ENCODE data around the gene LRMDA. TPM values are rescaled to one million over a fixed set of nuclear protein-coding genes. Genes with fewer than 3 reads are reported as not detected.

The LRMDA gene
- total RNA-seq, 4 donors from 2014 or later = 9.8 to 18.6 (median 15.8) TPM

DNA sequence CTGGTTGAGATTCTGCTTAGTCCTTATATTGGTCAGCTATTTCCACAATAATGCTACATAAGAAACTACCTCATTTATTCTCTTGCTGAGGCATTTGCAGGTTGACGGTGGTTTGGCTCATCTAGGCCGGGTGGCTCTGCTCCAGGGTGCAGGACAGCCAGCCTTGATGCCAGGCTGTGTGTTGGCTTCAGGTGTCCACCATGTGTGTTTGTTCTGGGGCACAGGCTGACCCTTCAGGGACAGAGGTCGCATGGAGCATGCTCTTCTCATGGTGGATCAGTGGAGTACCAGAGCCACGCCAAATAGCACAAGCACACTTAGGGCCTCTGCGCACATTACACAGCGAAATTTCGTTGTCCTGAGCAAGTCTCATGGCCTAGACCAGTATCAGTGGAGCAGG is 249.9 kb downstream of the LRMDA start:
- no peak for DNase-seq (ENCODE audit: low spot score in 2 of 2)
- WGBS, 2 donors = 91 to 97% methylated on average over 6 to 7 of the region's 7 CpGs
- H3K4me1 ChIP-seq = peaks cover 0 to 23% (median 4%) of the 10 kb centered on the region in 4 donors

DNA sequence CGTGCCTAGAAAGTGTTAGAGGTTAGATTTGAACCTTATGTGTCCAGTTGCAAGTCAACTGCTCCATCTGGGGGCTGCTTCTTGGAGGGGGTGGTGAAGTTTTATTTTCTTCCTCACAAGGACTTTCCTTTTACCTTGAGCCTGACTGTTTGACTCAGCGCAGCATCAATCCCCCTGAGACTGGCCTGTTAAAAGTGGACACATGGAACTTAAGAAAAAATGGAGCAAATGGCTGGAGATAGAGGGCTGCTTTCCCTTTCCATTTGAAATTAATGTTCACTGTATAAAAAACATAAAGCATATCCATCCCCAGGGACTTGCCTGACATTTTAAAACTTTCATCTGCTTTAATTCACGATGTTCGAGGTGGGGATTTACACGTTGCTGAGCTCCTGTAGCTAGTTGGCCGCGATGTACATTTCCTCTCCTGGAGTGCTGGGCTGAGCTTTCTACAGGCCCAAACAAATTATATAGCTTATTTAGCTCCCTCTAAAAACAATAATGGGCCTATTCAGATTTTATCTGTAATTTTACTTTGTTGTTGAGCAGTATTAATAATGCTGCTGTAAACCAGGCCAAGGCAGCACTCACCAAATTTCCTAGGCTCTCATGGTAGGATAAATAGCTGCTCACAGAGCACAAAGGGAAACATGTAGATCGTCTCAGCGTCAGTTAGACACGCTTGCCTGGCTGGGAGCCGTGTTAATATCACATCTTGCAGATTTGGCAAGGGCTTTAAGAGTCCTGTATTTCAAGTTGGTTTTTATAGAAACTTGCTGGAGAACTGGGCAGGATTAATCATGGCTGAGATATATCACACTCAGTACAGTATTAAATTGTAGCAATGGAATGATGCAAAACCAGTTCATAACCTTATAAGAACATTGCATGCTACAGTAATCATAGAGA is 251.5 kb downstream of the LRMDA start:
- Histone ChIP-seq H3K9me3 (peaks cover 0 to 8% (median 0%) of the 10 kb centered on the region in 4 donors), H3K36me3 (peaks cover 0 to 3% (median 0%) of the 10 kb centered on the region in 3 donors), H3K4me3 (no peak overlapping the region), H3K4me1 (peaks cover 0 to 10% (median 0%) of the 10 kb centered on the region in 4 donors), H3K27me3 (no peaks in the 10 kb centered on the region), H3K27ac (no peak overlapping the region)
- TF ChIP-seq, protein P1, sequence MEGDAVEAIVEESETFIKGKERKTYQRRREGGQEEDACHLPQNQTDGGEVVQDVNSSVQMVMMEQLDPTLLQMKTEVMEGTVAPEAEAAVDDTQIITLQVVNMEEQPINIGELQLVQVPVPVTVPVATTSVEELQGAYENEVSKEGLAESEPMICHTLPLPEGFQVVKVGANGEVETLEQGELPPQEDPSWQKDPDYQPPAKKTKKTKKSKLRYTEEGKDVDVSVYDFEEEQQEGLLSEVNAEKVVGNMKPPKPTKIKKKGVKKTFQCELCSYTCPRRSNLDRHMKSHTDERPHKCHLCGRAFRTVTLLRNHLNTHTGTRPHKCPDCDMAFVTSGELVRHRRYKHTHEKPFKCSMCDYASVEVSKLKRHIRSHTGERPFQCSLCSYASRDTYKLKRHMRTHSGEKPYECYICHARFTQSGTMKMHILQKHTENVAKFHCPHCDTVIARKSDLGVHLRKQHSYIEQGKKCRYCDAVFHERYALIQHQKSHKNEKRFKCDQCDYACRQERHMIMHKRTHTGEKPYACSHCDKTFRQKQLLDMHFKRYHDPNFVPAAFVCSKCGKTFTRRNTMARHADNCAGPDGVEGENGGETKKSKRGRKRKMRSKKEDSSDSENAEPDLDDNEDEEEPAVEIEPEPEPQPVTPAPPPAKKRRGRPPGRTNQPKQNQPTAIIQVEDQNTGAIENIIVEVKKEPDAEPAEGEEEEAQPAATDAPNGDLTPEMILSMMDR (IDR thresholded peaks at IDR 0.05) = no peak
- no peak for DNase-seq (ENCODE audit: low spot score in 2 of 2)
- WGBS, 2 donors = 72 to 76% methylated on average over 11 of the region's 11 CpGs

More for the DNA sequence above, 249.9 kb downstream of the LRMDA start:
- TF ChIP-seq POLR2A (IDR thresholded peaks at IDR 0.05) = no peak
- no peak for TF ChIP-seq EP300 (IDR thresholded peaks at IDR 0.05)
- H3K4me3 ChIP-seq = no peak overlapping the region
- no peaks in the 10 kb centered on the region for H3K27me3 ChIP-seq
- H3K9me3 ChIP-seq = no peaks in the 10 kb centered on the region
- no peak overlapping the region for H3K27ac ChIP-seq
- H3K36me3 ChIP-seq = no peaks in the 10 kb centered on the region

DNA sequence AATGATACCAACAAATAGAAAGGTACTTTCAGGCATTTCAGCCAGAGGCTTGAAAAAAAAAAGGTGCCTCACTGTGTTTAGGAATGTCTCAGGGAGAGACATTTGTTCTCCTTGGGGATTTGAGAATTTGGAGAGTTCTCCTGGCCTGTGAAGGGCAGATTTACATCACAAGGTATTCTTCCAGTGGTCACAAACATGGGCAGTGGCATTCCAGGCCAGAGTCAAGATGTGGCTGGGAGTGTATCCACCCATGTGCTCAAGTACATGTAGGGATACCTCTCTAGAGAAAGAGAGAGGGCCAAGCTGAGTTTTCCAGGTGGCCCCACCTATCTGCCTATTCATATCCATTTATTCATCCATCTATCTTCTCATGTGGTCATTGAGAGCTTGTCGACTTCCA is 253.8 kb downstream of the LRMDA start:
- TF ChIP-seq, protein P1 (IDR thresholded peaks at IDR 0.05) = no peak
- no peak for TF ChIP-seq POLR2A (IDR thresholded peaks at IDR 0.05)
- TF ChIP-seq EP300 (IDR thresholded peaks at IDR 0.05) = no peak
- 93 to 97% methylated on average over 1 of the region's 1 CpG for WGBS, 2 donors
- no peak for DNase-seq (ENCODE audit: low spot score in 2 of 2)
- H3K27me3 ChIP-seq = no peaks in the 10 kb centered on the region
- no peak overlapping the region for H3K27ac ChIP-seq
- H3K4me3 ChIP-seq = no peak overlapping the region
- H3K9me3 ChIP-seq = peaks cover 0 to 8% (median 0%) of the 10 kb centered on the region in 4 donors
- H3K36me3 ChIP-seq = peaks cover 0 to 3% (median 0%) of the 10 kb centered on the region in 3 donors
- peaks cover 0 to 10% (median 0%) of the 10 kb centered on the region in 4 donors for H3K4me1 ChIP-seq

DNA sequence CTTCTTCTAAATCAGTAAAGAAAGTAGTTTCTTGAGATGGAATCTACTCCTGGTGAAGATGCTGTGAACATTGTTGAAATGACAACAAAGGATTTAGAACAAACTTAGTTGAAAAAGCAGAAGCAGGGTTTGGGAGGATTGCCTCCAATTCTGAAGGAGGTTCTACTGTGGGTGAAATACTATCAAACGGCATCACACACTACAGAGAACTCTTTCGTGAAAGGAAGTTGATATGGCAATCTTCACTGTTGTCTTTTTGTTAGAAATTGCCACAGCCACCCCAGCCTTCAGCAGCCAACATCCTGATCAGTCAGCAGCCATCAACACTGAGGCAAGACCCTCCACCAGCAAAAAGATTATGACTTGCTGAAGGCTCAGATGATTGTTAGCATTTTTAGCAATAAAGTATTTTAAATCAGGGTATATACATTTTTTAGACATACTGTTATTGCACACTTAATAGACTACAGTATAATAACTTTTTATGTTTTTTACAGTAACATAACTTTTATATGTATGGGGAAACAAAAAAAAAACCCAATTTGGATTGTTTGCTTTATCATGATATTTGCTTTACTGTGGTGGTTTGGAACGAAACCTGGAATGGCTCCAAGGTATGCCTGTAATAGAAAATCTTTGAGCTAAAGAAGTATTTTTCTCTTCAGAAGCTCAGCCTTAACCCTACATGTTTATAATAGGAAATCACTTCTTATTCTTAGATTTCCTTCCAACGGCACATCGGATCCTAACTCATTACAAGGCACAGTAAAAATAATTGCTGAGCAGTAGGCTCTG is 257.3 kb downstream of the LRMDA start:
- WGBS, 2 donors = 51 to 63% methylated on average over 5 of the region's 5 CpGs
- Histone ChIP-seq H3K4me3 (no peak overlapping the region), H3K9me3 (peaks cover 0 to 8% (median 0%) of the 10 kb centered on the region in 4 donors), H3K36me3 (peaks cover 0 to 3% (median 0%) of the 10 kb centered on the region in 3 donors), H3K27me3 (no peaks in the 10 kb centered on the region), H3K4me1 (no peaks in the 10 kb centered on the region), H3K27ac (no peak overlapping the region)
- no peak for DNase-seq (ENCODE audit: low spot score in 2 of 2)
- TF ChIP-seq POLR2A (IDR thresholded peaks at IDR 0.05) = no peak
- no peak for TF ChIP-seq EP300 (IDR thresholded peaks at IDR 0.05)
- TF ChIP-seq, protein P1 (IDR thresholded peaks at IDR 0.05) = no peak

DNA sequence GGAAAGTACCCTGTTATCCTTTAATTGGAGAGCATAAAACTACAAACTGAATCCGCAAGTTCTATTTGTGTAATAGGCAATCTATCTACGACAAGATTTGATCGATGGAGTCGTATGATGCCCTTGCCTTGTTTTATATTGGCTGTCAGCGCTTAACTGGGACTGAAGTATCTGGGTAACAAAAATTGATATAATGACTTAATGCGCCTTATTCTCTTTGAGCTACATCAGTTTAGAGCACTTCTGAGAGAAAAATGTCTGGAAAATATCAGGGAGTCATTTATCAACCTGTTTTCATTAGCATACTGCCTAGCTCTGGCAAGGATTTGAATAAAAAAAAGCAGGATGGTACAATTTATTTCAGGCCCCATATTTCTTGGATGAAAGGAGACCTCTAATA is 262.1 kb downstream of the LRMDA start:
- no peak overlapping the region for H3K4me3 ChIP-seq
- H3K9me3 ChIP-seq = no peaks in the 10 kb centered on the region
- no peaks in the 10 kb centered on the region for H3K4me1 ChIP-seq
- 95 to 97% methylated on average over 6 of the region's 6 CpGs for WGBS, 2 donors
- no peak for DNase-seq (ENCODE audit: low spot score in 2 of 2)
- TF ChIP-seq EP300 (IDR thresholded peaks at IDR 0.05) (no peak), POLR2A (IDR thresholded peaks at IDR 0.05) (no peak)
- TF ChIP-seq, protein P1 (IDR thresholded peaks at IDR 0.05) = no peak
- H3K27me3 ChIP-seq = no peaks in the 10 kb centered on the region
- H3K27ac ChIP-seq = no peak overlapping the region
- H3K36me3 ChIP-seq = no peaks in the 10 kb centered on the region

Measured in tibial nerve (tissue), 4 donors.